GM10266 (cell line): ENCODE measurements around the gene AMELX.

ENCODE experiments used
- DNase-seq: peaks from one replicate; pipeline ENCODE4 v3.0.0; 2012; ENCODE audit errors: extremely low spot score
- TF ChIP-seq, protein P1 (sequence below): IDR thresholded peaks from 2 replicates; pipeline ENCODE4 v1.5.1; 2012; ENCODE audit warnings: mild to moderate bottlenecking, low read depth; ENCODE audit not compliant: control insufficient read depth, insufficient read depth; ENCODE audit errors: missing control alignments

Gene AMELX

DNA sequence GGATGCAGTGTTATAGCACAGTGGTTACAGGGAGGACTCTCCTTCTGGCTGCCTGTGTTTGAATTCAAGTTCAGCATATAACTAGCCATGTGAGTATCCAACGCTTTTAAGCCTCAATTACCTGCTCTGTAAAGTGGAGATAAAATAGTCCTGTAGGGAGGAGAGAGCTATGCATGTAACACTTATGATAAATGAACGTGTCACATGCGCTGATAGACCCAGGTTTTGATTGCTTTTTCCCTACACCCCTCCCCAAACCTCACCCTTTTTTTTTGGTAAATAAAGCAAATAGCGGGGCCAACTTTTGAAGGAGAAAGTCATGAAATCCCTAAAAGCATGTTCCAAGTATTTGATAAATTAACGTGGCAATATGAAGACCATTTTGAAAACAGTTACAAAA, 20.4 kb upstream of the AMELX start:
- TF ChIP-seq, protein P1, sequence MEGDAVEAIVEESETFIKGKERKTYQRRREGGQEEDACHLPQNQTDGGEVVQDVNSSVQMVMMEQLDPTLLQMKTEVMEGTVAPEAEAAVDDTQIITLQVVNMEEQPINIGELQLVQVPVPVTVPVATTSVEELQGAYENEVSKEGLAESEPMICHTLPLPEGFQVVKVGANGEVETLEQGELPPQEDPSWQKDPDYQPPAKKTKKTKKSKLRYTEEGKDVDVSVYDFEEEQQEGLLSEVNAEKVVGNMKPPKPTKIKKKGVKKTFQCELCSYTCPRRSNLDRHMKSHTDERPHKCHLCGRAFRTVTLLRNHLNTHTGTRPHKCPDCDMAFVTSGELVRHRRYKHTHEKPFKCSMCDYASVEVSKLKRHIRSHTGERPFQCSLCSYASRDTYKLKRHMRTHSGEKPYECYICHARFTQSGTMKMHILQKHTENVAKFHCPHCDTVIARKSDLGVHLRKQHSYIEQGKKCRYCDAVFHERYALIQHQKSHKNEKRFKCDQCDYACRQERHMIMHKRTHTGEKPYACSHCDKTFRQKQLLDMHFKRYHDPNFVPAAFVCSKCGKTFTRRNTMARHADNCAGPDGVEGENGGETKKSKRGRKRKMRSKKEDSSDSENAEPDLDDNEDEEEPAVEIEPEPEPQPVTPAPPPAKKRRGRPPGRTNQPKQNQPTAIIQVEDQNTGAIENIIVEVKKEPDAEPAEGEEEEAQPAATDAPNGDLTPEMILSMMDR: no peak
- no peak for DNase-seq

DNA sequence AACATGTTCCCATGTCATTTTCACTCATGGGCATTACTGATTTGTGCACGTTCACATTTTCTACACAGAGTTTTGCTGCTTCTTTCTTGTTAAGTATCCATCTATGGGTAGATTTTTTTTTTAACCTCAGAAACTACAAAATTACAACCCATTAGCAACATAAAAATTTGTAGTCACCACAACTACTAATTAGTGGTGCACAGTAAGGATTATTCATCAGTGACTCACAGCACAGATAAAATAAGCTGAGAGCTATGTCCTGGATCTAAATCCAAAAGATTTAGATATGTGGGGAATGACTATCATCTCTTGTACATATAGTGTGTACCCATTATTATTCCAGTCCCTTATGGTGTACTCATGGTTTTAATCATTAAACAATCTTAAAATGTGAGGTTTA, 19.7 kb upstream of the AMELX start:
- TF ChIP-seq, protein P1: no peak
- no peak for DNase-seq

DNA sequence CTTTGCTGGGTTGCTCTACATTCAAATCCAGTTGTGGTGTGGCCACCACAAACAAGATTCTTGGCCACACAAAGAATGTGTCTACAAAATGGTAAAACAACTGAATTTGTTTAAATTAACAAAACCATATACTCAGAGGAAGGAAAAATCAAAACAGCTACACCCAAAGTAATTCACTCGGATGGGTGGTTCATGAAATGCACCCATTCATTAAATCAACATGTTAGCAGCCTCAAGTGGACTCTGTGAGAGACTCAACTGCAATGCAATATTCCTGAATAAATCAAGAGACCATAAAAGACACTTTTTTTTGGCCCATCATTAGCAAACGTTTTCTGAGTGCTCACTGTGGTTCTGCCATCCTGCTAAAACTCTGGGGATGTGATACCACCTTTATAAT, 11.2 kb upstream of the AMELX start:
- no peak for DNase-seq
- TF ChIP-seq, protein P1: no peak

DNA sequence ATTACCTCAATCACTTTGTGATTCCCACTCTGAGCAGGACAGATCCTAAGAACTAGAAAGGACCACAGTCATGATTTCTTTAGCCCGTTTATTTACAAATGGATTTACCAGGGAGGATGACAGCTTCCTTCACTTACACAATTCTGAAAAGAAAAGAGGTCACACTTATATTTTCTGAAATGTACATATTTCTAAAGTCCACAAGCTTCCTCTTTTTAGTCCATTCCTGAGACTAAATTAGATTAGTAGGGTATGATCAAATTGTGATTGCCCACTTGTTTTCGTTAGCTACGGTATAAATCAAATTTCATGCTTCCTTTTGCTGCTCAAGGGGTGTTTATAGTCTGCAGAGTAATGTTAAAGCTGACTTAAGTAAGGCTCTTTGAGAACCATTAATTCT, 7.6 kb upstream of the AMELX start:
- TF ChIP-seq, protein P1: no peak
- DNase-seq: no peak

DNA sequence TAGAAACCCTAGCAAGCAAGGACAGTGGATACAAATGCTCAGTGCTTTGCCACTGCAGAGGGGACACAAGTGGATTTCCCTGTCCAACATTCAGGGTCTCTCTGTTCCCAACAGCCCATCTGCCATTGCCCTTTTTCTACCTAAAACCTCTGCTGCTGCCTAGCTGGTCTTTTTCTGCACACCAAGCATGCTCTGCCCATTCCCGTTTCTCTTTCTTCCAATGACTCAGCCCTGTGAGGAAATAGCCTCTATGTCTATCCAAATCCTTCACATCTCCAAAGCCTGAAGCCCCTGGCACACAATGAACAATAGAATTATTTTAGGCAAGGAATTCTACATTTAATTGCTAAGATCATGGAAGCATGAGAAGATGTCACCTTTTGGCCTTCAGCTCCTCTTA, 5.7 kb upstream of the AMELX start:
- no peak for DNase-seq
- TF ChIP-seq, protein P1: no peak

DNA sequence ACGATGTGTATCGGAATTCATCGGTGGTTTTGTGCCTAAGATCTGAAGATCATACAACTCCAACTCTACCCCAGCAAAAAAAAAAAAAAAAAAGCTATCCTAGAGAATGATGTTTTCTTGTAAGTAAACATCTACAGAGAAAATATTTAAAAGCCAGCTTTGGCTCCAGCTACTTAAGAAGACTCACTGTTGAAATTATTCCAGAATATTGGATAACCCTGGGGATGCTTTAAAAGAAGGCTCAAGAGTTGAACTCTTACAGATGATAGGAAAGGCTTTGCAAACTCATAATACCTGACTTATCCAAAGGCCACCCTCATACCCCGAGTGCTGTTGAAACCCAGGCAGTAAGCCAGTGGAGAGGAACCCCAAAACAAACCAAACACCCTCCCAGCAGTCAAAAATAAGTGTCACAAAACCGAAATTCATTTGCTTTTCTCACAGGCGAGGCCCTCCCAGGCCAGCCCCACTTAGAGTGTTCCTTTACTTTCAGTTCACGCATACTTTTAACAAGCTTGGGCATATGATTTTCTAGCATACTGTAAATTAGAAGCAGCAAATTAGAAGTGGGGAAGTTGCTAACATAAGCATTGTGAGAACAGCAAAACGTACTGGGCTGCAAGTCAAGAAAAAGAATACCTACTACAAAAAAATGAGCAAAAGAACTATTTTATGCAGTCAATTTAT, 2.7 kb upstream of the AMELX start:
- TF ChIP-seq, protein P1: no peak
- peak; percentile 5 for DNase-seq

DNA sequence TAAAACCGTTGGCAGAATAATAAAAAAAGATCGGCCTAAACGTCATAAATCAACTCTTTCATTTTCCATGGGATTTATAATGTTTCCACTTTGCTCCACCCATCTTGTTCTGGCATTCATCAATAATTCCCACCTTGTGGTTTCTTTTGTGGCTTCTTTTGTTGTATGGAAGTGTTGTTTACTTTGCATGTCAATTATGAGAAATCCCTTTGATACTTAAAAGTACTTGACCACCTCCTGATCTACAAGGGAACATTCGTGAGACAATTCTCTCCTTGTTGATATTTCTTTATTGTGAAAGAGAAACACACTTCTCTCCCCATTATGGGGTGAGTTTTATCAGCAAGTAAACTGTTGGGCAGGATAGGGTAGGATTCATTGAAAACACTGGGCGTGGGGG, 2.8 kb downstream of the AMELX start:
- TF ChIP-seq, protein P1: no peak
- no peak for DNase-seq
